ENCODE measurements around the gene PSMB8. TPM values are rescaled to one million over a fixed set of nuclear protein-coding genes. Genes with fewer than 3 reads are reported as not detected.

The PSMB8 gene
- total RNA-seq, 1 donor from 2014 or later: 45.5 TPM

- Histone ChIP-seq H4K20me1 (ENCODE audit: insufficient read depth, low read length) (no peaks in the 10 kb centered on the region), H3K4me3 (ENCODE audit: insufficient read depth, low read depth, low read length) (no peak overlapping the region), H3K36me3 (ENCODE audit: insufficient read depth, low read length) (no peaks in the 10 kb centered on the region), H3K27ac (ENCODE audit: low read depth, low read length) (no peak overlapping the region), H3K4me1 (ENCODE audit: insufficient read depth, low read length) (no peaks in the 10 kb centered on the region), H3K4me2 (ENCODE audit: low read length) (no peak overlapping the region), H3K27me3 (ENCODE audit: insufficient read depth, low read length) (peaks cover 36% of the 10 kb centered on the region), H2AFZ (ENCODE audit: low read depth, low read length) (no peak overlapping the region), H3K9me3 (ENCODE audit: insufficient read depth, low read depth, low read length) (no peaks in the 10 kb centered on the region), H3K9ac (ENCODE audit: low read length) (no peak overlapping the region), H3K79me2 (ENCODE audit: insufficient read depth, low read length) (no peaks in the 10 kb centered on the region)
- Mint-ChIP-seq H3K4me1 (ENCODE audit: low read depth, unreplicated experiment) (peaks cover 11% of the 10 kb centered on the region), H3K4me3 (ENCODE audit: unreplicated experiment) (no peak overlapping the region), H3K9me3 (ENCODE audit: unreplicated experiment) (peaks cover 2% of the 10 kb centered on the region), H3K27ac (ENCODE audit: unreplicated experiment) (no peak overlapping the region), H3K36me3 (ENCODE audit: low read depth, unreplicated experiment) (peaks cover 2% of the 10 kb centered on the region), H3K27me3 (ENCODE audit: low read depth, unreplicated experiment) (peaks cover 31% of the 10 kb centered on the region)
- no peak for TF ChIP-seq CTCF (IDR thresholded peaks at IDR 0.05; ENCODE audit: insufficient read depth, low read depth, low read length)
- TF ChIP-seq EZH2 (IDR thresholded peaks at IDR 0.05; ENCODE audit: insufficient read depth, low read length): no peak
- FAIRE-seq (no peak), DNase-seq (ENCODE audit: low read depth) (no peak)
Measured at GRCh38 chr6:32792901-32793435, 50.9 kb downstream of the PSMB8 start.

Other genes starting within 250 kb of the PSMB8 start
- not detected in 2 replicates for gene HLA-DQA1, start 206.6 kb downstream of the PSMB8 start, total RNA-seq
- gene HLA-DQB1, start 177.4 kb downstream of the PSMB8 start, total RNA-seq: 3.7 and 4.1 TPM in 2 replicates
- not detected in 2 replicates for gene HLA-DQA2, start 102.7 kb downstream of the PSMB8 start, total RNA-seq
- gene HLA-DQB2, start 80.5 kb downstream of the PSMB8 start, total RNA-seq: not detected in 2 replicates
- 0.20 and 0.79 TPM in 2 replicates for gene HLA-DOB, start 27.0 kb downstream of the PSMB8 start, total RNA-seq
- gene TAP2, start 5.3 kb downstream of the PSMB8 start, total RNA-seq: 118 and 121 TPM in 2 replicates
- gene TAP1, start 9.7 kb upstream of the PSMB8 start, total RNA-seq: 135 and 160 TPM in 2 replicates
- gene PSMB9, start 10.1 kb upstream of the PSMB8 start, total RNA-seq: 34.1 and 42.8 TPM in 2 replicates
- gene HLA-DMB, start 97.0 kb upstream of the PSMB8 start, total RNA-seq: 0.11 and 0.24 TPM in 2 replicates
- 5.2 and 8.1 TPM in 2 replicates for gene HLA-DMA, start 109.0 kb upstream of the PSMB8 start, total RNA-seq
- 213 and 234 TPM in 2 replicates for gene BRD2, start 124.5 kb upstream of the PSMB8 start, total RNA-seq
- gene HLA-DOA, start 165.5 kb upstream of the PSMB8 start, total RNA-seq: 0.48 and 0.89 TPM in 2 replicates
- gene HLA-DPA1, start 229.6 kb upstream of the PSMB8 start, total RNA-seq: 0.50 and 1.7 TPM in 2 replicates
- 2.7 and 3.4 TPM in 2 replicates for gene HLA-DPB1, start 231.9 kb upstream of the PSMB8 start, total RNA-seq